ENCODE measurements around the gene SAMD15.

GRCh38 chr14:77340389-77340788 is 36.8 kb upstream of the SAMD15 start:
- no peak for TF ChIP-seq CTCF (conservative IDR thresholded peaks at IDR 0.05; ENCODE audit: low read depth, low read length)
- TF ChIP-seq EZH2phosphoT487 (IDR thresholded peaks at IDR 0.05; ENCODE audit: borderline replicate concordance, low read length) = no peak
- TF ChIP-seq EZH2 (IDR thresholded peaks at IDR 0.05; ENCODE audit: low read length, unreplicated experiment) = no peak
